C4-2B (cell line): Measurements from ENCODE around the gene NFYC.
"Not testable (repeated sequence)": the region's sequence is repeated elsewhere in the genome, so short reads cannot be mapped to it uniquely, and the experiment has no call there.

Source experiments
- H3K27ac ChIP-seq: fragments of 450-650 bp; 2 replicates; pipeline ENCODE4 v1.5.1; 2017
- ZFX ChIP-seq: fragments of 450-650 bp; IDR thresholded peaks from 2 replicates; pipeline ENCODE4 v1.6.1; 2017
- TF ChIP-seq, protein P1 (sequence below): fragments of 450-650 bp; conservative IDR thresholded peaks from 2 replicates; pipeline ENCODE4 v1.5.1; 2017; ENCODE audit warnings: mild to moderate bottlenecking

The NFYC gene

DNA sequence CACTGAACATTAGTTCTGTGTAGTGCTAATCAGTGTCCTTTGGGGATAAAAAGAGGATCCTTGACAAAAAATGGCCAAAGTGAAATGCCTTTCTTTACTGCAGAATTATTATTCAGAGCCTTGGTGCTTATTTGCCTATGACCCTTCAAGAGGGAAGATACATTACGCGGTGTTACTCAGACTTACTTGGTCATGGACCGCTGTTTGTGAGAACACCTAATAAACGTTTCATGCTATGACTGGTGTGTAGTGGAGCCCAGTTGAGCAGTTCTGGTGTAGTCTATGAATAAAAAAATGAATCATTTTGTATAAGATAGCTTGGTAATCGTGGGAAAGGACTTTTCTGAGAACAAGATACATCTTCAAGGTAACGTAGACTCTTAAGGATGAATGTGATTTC lies 8.3 kb downstream of the NFYC start:
- no peak overlapping the region for H3K27ac ChIP-seq
- TF ChIP-seq, protein P1, sequence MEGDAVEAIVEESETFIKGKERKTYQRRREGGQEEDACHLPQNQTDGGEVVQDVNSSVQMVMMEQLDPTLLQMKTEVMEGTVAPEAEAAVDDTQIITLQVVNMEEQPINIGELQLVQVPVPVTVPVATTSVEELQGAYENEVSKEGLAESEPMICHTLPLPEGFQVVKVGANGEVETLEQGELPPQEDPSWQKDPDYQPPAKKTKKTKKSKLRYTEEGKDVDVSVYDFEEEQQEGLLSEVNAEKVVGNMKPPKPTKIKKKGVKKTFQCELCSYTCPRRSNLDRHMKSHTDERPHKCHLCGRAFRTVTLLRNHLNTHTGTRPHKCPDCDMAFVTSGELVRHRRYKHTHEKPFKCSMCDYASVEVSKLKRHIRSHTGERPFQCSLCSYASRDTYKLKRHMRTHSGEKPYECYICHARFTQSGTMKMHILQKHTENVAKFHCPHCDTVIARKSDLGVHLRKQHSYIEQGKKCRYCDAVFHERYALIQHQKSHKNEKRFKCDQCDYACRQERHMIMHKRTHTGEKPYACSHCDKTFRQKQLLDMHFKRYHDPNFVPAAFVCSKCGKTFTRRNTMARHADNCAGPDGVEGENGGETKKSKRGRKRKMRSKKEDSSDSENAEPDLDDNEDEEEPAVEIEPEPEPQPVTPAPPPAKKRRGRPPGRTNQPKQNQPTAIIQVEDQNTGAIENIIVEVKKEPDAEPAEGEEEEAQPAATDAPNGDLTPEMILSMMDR = no peak
- TF ChIP-seq ZFX = no peak

DNA sequence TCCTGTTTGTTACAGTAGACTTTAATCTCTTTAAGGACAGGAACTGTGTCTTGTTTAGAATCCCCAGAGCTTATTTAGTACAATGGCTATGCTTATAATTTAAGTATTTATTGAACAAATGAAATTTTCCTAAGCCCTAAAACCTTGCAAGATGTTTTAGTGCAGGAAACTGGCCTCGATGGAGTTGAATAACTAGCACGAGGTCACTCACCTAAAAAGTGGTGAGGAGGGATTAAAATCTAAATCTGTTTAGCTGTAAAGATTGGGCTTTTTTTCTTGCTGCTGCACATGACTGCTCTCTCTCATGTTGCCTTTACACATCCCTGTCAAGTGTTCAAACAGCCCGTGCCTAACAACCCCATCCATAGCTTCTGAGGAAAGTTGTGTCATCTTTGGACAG lies 10.2 kb downstream of the NFYC start:
- H3K27ac ChIP-seq = no peak overlapping the region
- TF ChIP-seq, protein P1 = no peak
- TF ChIP-seq ZFX = no peak

DNA sequence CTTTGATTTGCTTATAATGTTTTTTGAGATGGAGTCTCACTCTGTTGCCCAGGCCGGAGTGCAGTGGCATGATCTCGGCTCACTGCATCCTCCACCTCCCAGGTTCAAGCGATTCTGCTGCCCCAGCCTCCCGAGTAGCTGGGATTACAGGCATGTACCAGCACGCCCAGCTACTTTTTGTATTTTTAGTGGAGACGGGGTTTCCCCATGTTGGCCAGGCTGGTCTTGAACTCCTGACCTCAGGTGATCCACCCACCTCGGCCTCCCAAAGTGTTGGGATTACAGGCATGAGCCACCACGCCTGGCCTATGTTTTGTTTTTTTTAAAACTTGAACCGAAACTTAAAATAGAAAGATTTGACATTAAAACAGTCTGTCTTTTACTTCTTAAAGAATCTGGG lies 11.3 kb downstream of the NFYC start:
- H3K27ac ChIP-seq = not testable (repeated sequence)

DNA sequence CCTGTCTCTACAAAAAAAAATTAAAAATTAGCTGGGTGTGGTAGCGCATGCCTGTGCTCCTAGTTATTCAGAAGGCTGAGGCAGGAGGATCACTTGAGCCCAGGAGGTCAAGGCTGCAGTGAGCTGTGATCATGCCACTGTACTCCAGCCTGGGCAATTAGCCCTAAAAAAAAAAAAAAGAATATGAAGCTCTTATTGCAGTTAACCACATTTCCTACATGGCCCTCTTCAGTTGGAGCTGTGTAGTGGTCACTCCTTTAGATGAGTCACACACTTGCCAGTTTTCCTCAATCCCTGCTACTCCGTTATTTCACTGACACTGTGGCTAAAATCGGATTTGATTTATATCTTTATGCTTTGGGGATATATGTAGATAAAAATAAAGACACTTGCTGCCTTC lies 11.8 kb downstream of the NFYC start:
- TF ChIP-seq ZFX = no peak
- H3K27ac ChIP-seq = no peak overlapping the region

DNA sequence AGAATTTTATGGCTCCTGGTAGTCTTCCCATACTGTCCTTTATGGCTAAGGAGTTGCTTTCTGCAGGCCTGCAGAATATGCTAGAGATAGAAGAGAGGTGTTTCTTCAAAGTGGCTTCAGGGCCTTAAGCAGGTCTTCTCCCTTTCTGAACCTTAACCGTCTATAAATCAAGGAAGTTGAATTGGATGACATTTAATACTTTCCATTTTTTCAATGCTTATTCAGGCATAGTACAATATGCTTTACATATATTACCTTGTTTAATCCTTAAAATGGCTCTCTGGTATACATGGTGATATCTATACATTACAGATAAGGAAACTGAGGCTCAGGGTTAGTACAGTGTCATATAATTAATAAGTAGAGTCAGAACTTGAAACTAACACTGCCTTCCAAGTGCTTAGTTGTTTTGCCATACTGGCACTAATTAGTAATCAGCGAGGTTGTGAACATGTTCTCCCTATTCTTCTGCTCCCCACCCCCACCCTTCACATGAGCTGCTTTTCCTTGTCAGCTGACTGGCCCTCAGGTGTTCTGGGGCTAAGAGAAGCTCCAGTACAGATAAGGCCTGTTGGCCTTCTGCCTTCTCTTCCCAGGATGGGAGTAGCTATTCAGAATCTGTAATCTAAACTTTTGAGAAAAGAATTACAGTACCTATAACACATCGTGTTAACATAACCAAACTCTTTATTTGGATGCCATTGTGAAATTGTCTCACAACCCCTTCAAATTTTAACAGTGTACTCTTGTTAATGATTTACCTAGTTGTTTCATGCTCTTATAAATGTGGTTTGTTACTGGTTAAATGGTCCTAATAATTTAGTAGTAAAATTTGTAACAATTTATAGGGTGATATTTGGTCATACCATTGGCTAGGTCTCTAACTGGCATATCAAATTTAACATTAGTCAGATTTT lies 13.6 kb downstream of the NFYC start:
- no peak overlapping the region for H3K27ac ChIP-seq
- TF ChIP-seq, protein P1 = no peak
- no peak for TF ChIP-seq ZFX

DNA sequence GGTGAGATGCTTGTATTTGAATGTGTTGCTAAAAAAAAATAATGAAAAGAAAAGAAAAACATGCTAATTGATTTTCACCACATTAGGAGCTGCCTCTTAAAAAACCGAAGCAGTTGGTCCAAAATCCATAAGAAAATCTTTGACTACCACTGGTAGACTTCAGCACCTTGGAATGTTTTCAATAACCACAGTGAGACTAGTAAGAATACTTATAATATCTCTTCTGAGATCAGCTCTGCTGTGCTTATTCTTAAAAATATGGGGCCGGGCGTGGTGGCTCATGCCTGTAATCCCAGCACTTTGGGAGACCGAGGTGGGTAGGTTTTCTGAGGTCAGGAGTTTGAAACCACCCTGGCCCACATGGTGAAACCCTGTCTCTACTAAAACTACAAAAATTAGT lies 15.1 kb downstream of the NFYC start:
- no peak overlapping the region for H3K27ac ChIP-seq
- TF ChIP-seq, protein P1 = no peak
- TF ChIP-seq ZFX = no peak

DNA sequence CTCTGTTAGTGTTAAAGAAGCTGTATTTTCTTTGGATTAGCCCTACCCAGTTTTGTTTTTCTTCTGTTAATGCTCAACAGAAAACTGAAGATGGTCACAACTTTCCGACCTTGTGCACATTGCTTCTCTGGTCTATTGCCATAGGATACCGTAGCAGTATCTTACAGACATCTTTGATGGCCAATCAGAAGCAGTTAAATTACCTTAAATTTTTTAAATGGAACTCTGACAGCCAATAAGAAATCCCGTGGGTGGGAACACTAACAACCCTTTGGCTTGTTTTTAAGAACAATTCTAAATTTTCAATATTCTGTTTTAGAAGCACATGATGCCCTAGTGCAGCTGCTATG lies 17.2 kb downstream of the NFYC start:
- TF ChIP-seq ZFX = no peak
- TF ChIP-seq, protein P1 = no peak
- H3K27ac ChIP-seq = no peak overlapping the region

DNA sequence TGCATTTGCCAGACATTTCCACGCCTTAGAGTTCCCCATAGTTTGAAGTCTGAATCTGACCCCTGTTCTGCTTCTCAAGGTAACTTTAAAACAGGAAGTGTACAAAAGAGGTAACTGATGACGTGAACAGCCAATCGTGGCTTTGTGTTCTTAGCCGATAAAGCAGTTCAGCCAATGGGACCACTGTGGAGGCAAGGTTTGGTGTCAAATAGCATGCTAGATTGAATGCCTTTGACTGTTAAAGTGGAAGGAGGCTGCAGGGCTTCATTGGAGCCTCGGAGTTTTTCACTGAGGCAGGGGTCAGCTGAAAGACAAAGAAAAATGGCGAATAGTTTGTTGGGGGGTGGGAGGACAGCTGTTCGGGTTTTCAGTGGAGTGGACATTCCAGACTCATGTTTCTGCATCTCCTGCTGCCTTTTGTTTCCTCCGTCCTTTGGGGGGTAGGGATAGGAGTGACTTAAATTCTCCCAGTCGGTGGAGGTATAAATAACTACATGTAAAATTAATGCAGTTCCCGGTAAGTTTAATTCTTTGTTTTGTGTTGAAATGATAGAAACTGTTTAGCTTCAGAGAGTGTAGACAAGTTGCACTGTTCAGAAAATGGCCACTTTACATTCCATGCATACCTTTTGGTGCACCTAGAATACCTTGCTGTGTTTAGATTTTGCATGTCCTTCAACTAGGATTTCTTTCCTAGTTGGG lies 17.7 kb downstream of the NFYC start:
- TF ChIP-seq, protein P1 = no peak
- no peak for TF ChIP-seq ZFX
- no peak overlapping the region for H3K27ac ChIP-seq
